Mesodermal cell (in vitro differentiated cells): ENCODE results near the gene MED12.

Source experiments
- H3K27ac ChIP-seq: 2 replicates; pipeline ENCODE4 v1.7.0; 2013; ENCODE audit warnings: mild to moderate bottlenecking, low read depth, low read length, moderate library complexity; ENCODE audit not compliant: severe bottlenecking
- H3K36me3 ChIP-seq: 2 replicates; pipeline ENCODE4 v1.7.1; 2013; ENCODE audit warnings: mild to moderate bottlenecking, low read length, moderate library complexity; ENCODE audit not compliant: control insufficient read depth, insufficient read depth
- H3K4me1 ChIP-seq: one replicate; pipeline ENCODE4 v1.7.1; 2013; ENCODE audit warnings: mild to moderate bottlenecking, low read length; ENCODE audit not compliant: insufficient read depth, control insufficient read depth, poor library complexity, severe bottlenecking
- H3K4me3 ChIP-seq: 2 replicates; pipeline ENCODE4 v1.7.0; 2013; ENCODE audit warnings: low read length, control low read depth, mild to moderate bottlenecking; ENCODE audit not compliant: insufficient read depth, poor library complexity, severe bottlenecking; ENCODE audit errors: extremely low read depth
- H3K9me3 ChIP-seq: 2 replicates; pipeline ENCODE4 v1.7.1; 2013; ENCODE audit warnings: mild to moderate bottlenecking, low read length, moderate library complexity; ENCODE audit not compliant: control insufficient read depth
- WGBS, 2 experiments: methylation state at CpG; one replicate each; pipeline ENCODE4 v1.1.5; 2013; ENCODE audit warnings: missing lambda C conversion rate in 2 of 2; ENCODE audit not compliant: insufficient coverage in 2 of 2; 5-methylcytosine and 5-hydroxymethylcytosine counted together

MED12 gene

DNA sequence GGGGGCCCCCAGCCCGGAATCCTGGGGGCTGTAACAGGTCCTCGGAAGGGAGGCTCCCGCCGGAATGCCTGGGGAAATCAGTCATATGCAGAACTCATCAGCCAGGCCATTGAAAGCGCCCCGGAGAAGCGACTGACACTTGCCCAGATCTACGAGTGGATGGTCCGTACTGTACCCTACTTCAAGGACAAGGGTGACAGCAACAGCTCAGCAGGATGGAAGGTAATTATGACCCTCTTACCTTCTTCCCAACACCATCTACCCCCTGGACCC, 21.7 kb upstream of the MED12 start:
- WGBS, 2 experiments: 0% methylated on average over 1 to 6 of the region's 9 CpGs
- peak overlapping the region; percentile 49 for H3K4me3 ChIP-seq
- H3K9me3 ChIP-seq: no peaks in the 10 kb centered on the region
- no peaks in the 10 kb centered on the region for H3K36me3 ChIP-seq
- H3K27ac ChIP-seq: no peak overlapping the region
- peaks cover 14% of the 10 kb centered on the region for H3K4me1 ChIP-seq

DNA sequence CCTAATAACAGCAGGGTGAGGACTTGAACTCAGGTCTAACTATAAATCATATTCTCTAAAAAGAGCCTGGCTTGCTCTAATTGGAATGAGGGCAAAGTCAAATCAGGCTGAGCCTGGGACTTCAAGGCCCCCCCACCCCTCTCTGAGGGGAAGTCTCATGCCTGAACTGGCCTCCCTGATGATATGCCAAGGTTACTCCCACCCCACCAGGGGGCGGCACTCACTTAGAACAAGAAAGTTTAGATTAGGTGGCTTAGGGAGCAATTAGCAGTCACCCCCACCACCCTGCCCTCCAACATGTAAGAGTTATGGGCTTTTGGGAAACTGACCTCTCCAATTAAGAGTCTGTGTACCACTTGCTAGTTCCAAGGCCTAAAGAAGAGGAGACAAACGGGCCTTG, 20.1 kb upstream of the MED12 start:
- no CpG with 5 or more reads among the region's 2 CpGs for WGBS, 2 experiments
- H3K9me3 ChIP-seq: no peaks in the 10 kb centered on the region
- H3K4me1 ChIP-seq: peaks cover 24% of the 10 kb centered on the region
- no peak overlapping the region for H3K27ac ChIP-seq
- H3K36me3 ChIP-seq: no peaks in the 10 kb centered on the region
- no peak overlapping the region for H3K4me3 ChIP-seq

DNA sequence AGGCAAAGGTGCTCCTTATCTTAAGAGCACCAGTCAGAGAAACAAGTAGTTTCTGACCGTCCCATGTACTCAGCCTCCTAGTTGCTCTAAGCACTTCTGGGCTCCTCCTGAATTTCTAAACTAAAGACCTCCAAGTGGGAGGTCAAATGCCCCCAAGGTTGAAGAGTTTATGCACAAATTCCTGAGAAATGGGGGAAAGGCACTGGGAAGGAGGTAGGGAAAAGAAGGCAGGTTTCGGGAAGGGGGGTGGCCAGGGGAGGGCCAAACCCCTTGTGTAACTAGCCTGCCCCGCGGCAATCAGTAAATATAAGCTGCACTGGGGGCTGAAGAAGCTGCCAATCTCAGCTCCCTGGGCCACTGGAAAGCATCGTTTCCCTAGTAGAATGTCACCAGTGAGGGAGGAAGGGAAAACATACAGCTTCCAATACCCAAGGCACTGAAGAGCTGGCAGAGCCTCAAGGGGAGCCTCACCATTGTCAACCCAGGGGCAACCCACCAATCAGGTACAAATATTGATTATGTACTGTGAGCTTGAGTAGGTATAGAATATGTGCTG, 19.4 kb upstream of the MED12 start:
- no peaks in the 10 kb centered on the region for H3K36me3 ChIP-seq
- no peaks in the 10 kb centered on the region for H3K9me3 ChIP-seq
- H3K4me1 ChIP-seq: peaks cover 29% of the 10 kb centered on the region
- H3K27ac ChIP-seq: no peak overlapping the region
- 0 to 14% methylated on average over 2 of the region's 5 CpGs for WGBS, 2 experiments
- H3K4me3 ChIP-seq: no peak overlapping the region

DNA sequence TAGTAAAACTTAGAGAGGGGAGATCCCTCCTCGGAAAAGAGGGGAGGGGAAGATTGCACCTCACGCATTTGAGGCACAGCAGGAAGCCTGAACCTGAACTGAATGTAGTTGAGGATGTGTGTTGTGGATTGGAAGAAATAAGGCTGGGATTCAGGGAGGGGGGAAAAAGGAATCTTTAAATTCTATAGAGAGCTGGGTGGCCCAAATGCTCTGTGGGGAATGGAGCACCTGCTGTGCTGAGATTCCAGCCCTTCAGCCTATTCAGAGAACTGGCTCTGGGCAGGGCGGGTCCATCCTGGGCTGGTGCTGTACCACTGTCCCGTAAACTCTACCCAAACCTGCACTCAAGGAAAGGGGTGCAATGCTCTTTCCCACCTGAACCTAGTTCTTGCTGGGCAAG, 18.7 kb upstream of the MED12 start:
- H3K4me1 ChIP-seq: peaks cover 34% of the 10 kb centered on the region
- H3K36me3 ChIP-seq: no peaks in the 10 kb centered on the region
- H3K9me3 ChIP-seq: no peaks in the 10 kb centered on the region
- H3K27ac ChIP-seq: no peak overlapping the region
- 21 to 31% methylated on average over 2 to 3 of the region's 4 CpGs for WGBS, 2 experiments
- no peak overlapping the region for H3K4me3 ChIP-seq

DNA sequence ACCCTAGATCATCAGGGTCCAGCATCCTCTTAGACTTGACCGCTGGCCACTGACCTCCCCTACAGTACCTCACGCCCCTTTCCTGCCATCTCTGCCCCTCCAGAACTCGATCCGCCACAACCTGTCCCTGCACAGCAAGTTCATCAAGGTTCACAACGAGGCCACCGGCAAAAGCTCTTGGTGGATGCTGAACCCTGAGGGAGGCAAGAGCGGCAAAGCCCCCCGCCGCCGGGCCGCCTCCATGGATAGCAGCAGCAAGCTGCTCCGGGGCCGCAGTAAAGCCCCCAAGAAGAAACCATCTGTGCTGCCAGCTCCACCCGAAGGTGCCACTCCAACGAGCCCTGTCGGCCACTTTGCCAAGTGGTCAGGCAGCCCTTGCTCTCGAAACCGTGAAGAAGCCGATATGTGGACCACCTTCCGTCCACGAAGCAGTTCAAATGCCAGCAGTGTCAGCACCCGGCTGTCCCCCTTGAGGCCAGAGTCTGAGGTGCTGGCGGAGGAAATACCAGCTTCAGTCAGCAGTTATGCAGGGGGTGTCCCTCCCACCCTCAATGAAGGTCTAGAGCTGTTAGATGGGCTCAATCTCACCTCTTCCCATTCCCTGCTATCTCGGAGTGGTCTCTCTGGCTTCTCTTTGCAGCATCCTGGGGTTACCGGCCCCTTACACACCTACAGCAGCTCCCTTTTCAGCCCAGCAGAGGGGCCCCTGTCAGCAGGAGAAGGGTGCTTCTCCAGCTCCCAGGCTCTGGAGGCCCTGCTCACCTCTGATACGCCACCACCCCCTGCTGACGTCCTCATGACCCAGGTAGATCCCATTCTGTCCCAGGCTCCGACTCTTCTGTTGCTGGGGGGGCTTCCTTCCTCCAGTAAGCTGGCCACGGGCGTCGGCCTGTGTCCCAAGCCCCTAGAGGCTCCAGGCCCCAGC, 17.6 kb upstream of the MED12 start:
- peaks cover 35% of the 10 kb centered on the region for H3K4me1 ChIP-seq
- H3K4me3 ChIP-seq: no peak overlapping the region
- no peaks in the 10 kb centered on the region for H3K36me3 ChIP-seq
- 66 to 81% methylated on average over 11 to 14 of the region's 31 CpGs for WGBS, 2 experiments
- no peak overlapping the region for H3K27ac ChIP-seq
- H3K9me3 ChIP-seq: no peaks in the 10 kb centered on the region

DNA sequence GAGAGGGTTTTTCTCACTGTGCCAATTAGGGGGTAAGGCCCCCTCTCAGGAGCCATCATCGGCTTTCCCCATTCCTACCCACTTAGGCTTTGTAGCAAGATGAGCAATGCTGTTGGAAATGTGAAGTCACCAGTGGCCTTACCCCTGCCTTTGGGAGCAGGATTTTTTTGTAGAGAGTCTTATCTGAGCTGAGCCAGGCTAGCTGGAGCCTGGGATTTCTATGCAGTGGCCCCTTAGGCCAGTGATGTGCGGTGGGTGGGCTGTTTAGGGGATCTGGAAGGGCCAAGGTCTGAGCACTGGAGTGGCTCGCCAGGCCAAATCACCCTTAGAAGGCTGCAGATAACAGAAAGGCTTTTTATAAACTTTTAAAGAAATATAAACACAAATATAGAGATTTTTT, 16.1 kb upstream of the MED12 start:
- Histone ChIP-seq H3K4me1 (peaks cover 37% of the 10 kb centered on the region), H3K36me3 (no peaks in the 10 kb centered on the region), H3K27ac (peak overlapping the region; percentile 81), H3K9me3 (no peaks in the 10 kb centered on the region), H3K4me3 (no peak overlapping the region)
- WGBS, 2 experiments: no CpG with 5 or more reads among the region's 3 CpGs

DNA sequence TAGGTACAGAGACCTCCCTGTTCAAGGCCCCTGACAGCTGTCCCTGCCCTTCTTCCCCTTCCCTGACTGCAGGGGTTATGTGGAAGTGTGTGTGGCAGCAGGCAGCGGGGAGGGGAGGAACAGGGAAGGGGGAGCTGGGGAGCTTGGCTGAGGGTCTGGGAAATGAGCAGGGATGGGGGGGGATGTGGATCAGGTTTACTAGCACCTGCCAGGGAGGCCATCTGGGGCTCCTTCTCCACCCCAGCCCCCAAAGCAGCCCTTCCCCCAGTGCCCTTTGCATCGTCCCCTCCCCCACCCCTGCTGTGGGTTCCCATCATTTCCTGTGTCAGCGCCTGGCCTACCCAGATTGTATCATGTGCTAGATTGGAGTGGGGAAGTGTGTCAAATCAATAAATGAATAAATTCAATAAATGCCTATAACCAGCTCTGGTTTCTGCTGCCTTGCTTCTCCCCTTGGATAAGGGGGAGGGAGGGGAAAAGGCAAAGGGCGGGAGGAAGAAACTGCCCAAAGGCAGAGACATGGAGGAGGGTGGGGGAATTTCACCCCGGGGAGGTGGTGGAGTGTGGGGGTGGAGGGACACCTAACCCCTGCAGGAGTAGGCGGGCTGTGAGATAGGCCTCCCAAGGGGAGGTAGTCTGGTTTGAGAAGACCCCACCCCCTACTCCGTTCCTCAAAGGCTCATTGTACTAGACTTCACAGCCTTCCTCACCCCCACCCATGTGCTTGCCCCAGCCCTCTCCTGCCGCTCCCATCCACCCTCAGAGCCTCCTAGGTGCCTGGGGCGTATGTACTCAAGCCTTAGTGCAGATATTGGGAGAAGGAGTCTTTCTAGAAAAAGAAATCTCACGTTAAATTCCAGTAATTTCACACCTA, 15.0 kb upstream of the MED12 start:
- no CpG with 5 or more reads among the region's 10 CpGs for WGBS, 2 experiments
- Histone ChIP-seq H3K4me3 (peak overlapping the region; percentile 21), H3K27ac (peak overlapping the region; percentile 81), H3K9me3 (no peaks in the 10 kb centered on the region), H3K36me3 (no peaks in the 10 kb centered on the region), H3K4me1 (peaks cover 42% of the 10 kb centered on the region)

DNA sequence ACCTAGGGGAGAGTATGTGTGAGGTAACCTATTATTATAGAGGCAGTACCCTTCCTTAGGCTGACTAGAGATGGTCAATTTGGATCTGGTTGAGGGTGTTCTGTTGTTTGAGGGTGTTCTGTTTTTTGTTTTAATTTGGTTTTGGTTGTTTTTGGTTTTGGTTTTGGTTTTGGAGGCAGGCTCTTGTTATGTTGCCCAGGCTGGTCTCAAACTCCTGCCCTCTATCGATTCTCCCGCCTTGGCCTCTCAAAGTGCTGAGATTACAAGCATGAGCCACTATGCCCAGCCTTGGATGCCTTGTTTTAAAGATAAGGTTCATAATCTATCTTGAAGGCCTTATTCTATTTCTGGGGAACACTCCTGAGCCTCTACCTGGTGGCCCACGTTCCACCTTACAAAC, 12.8 kb upstream of the MED12 start:
- Histone ChIP-seq H3K36me3 (no peaks in the 10 kb centered on the region), H3K9me3 (no peaks in the 10 kb centered on the region), H3K4me3 (no peak overlapping the region), H3K4me1 (peaks cover 34% of the 10 kb centered on the region), H3K27ac (no peak overlapping the region)
- WGBS, 2 experiments: no CpG with 5 or more reads among the region's 3 CpGs

DNA sequence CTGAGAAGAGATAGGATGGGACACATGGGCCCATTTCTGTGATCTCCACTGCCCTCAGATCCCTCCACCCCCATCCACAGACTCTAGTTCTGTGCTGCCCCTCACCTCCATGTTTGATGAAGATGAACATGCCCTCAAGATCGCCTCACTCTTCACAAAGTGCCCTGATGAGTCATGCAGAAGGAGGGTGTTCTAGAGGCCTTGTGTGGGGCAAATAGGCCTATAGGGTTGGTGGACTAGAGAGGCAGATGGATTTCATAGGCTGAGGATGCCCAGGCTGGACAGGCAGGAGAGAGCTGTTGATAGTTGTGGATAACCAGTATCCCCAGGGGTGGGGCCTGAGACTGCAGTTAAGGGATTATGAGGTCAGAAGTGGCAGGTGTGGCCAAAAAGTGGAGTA, 12.0 kb upstream of the MED12 start, which contains the start of gene CXorf65:
TSS of gene CXorf65 (minus strand) at position 314 of the 400 bp plus-strand sequence. CDS start at position 130, 184 bp downstream.
- no peaks in the 10 kb centered on the region for H3K9me3 ChIP-seq
- no peak within 1 kb of the TSS for H3K27ac ChIP-seq
- no peak within 1 kb of the TSS for H3K4me3 ChIP-seq
- H3K4me1 ChIP-seq: peaks cover 30% of the 10 kb centered on the region
- H3K36me3 ChIP-seq: no peaks in the 10 kb centered on the region
- no CpG with 5 or more reads among the region's 1 CpG for WGBS, 2 experiments

DNA sequence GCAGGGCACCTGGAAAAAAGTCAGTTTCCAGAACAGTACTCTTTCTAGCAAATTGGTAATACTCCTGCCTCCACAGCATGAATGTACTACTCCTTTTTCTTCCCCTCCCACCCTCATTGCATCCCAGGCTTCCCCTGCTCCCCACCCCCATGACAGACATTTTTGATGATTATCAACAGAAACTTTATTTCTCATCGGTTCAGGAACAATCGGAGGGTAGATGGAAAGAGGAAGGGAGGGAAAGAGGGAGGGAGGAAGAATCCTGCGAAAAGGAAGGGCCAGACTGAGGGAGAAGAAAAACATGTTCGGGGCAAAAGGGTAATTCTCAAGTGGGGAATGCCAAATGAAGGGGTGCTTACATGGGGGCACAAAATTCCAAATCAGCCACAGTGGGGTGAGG, 11.2 kb upstream of the MED12 start:
- Histone ChIP-seq H3K9me3 (no peaks in the 10 kb centered on the region), H3K4me1 (peaks cover 25% of the 10 kb centered on the region), H3K36me3 (no peaks in the 10 kb centered on the region), H3K27ac (no peak overlapping the region), H3K4me3 (no peak overlapping the region)
- WGBS, 2 experiments: 92 to 96% methylated on average over 2 of the region's 4 CpGs
